HuH-7.5 (cell line): ENCODE measurements around the gene CDH15.
"Not testable (repeated sequence)": the region's sequence is repeated elsewhere in the genome, so short reads cannot be mapped to it uniquely, and the experiment has no call there.

Experiments
- DNase-seq: peaks from one replicate; pipeline ENCODE4 v3.0.0; 2011; ENCODE audit warnings: low spot score

Gene CDH15

GRCh38 chr16:89155851-89156739 is 15.5 kb upstream of the CDH15 start:
- no peak for DNase-seq

DNA sequence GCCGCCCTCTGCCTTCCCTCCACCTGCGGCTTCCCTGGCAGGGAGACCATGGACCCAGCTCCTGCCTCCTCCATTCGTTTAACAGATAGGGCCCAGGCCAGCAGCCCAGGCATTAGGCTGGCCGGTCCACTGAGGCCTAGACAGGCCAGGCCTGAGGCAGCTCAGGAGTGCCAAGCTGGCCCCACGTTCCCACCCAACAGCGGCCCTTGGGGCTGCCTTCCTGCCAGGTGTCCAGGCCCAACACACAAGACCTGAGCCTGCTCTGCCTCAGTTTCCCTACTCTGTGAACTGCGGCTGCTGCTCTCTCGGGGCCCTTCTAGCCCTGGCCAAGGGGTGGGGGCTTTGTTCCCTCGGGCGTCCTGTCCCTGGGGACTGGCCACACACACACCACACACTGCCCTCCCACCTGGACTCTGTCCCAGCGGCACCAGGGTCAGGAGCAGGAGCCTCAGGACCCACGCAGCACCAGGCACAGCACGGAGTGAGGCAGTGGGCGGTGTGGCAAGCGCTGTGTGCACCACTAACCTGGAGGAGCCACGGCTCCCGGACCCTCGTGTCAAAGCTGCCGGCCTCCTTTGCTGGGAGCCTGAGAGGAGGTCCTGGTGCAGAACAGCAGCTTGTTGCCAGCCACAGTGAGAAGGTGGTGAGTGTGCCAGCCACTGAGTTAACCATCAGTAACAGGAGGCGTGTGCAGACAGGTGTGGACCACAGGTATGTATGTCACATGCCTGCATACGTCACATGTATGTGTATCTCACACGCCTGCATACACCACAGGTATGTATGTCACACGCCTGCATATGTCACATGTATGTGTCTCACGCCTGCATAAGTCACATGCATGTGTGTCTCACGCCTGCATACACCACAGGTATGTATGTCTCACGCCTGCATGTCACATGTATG is 14.6 kb upstream of the CDH15 start:
- DNase-seq = no peak

DNA sequence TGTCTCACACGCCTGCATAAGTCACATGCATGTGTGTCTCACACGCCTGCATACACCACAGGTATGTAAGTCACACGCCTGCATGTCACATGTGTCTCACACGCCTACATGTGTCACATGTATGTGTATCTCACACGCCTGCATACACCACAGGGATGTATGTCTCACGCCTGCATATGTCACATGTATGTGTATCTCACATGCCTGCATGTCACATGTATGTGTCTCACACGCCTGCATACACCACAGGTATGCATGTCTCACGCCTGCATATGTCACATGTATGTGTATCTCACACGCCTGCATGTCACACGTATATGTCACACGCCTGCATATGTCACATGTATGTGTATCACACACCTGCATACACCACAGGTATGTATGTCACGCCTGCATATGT is 13.8 kb upstream of the CDH15 start:
- DNase-seq = no peak

- DNase-seq = no peak
Measured at GRCh38 chr16:89159066-89159849, 12.3 kb upstream of the CDH15 start.

- no peak for DNase-seq
Measured at GRCh38 chr16:89159850-89160354, 11.6 kb upstream of the CDH15 start.

GRCh38 chr16:89160977-89161701 is 10.4 kb upstream of the CDH15 start:
- no peak for DNase-seq

DNA sequence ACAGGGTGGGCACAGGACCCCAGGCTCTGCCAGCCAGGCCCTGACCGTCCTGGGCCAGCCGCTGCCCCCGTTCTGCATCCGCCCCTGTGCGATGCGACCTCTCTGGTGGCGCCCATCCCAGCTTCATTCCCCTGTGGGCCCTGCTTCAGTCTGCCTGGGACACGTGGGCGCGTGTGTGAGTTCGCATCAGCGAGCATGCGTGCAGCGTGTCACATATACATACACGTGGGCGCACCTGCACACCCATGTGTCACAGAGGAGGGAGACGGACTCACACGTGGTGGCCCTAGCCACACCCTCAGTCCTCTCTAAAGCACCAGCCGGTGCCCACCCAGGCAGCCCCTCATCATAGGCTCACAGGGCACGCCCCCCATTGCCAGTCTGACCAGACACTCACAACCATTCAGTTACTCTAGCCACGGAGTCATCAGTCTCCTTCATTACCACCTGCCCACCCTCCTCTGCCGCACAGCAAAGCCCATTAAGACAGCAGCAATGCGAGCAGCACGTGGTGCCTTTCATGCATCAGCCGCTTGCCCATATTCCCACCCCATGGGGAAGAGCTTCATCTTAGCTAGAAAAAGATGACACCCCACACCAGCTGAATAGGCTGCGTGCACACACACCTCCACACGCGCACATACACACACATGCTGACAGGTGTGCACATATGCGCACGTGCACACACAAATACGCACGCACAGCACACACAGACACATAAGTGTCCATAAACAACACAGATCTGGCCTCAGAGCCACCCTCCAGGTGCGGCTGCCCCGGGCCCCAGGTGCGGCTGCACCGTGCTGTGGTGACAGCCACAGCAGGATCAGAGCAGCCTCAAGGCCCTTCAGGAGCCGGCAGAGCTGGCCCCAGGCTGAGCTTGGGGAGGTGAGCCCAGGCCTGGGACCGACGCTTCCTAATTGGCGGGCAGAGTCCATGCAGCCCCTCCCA is 9.5 kb upstream of the CDH15 start:
- no peak for DNase-seq

DNA sequence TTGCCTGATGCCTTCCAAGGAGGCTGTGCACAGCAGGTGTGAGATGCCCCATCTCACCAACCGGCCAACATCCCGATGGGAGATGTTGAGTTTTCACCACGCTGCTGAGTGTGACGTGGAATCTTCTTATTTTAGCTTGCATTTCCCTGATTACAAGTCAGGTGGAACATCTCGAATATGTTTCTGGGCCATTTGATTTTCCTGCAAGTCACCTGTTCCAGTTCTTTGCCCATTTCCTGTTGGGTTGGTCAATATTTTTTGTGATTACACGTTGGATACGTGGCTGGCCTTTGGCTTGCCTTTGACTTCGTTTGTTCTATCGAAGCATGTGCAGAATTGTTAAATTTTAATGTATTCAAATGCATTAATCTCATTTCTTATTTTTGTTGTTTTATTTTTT is 8.3 kb upstream of the CDH15 start:
- no peak for DNase-seq

DNA sequence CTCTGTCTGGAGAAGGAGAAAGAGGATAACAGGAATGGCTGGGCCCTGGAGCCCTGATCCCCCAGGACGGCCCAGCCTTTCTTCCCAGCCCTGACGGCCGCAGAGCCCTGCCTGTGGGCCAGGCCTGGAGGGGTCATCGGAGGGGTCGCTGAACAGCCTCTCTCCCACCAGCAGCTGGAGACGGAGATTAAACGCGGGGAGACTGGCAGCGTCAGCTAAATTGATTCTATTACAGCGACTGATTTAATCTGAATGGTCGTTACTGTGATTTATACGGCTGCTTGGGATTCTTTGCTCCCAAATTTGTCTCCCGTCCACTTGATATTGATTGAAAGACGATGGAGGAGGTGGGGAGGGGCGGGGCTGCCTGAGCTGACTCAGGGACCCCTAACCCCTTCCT is 7.1 kb upstream of the CDH15 start:
- no peak for DNase-seq

DNA sequence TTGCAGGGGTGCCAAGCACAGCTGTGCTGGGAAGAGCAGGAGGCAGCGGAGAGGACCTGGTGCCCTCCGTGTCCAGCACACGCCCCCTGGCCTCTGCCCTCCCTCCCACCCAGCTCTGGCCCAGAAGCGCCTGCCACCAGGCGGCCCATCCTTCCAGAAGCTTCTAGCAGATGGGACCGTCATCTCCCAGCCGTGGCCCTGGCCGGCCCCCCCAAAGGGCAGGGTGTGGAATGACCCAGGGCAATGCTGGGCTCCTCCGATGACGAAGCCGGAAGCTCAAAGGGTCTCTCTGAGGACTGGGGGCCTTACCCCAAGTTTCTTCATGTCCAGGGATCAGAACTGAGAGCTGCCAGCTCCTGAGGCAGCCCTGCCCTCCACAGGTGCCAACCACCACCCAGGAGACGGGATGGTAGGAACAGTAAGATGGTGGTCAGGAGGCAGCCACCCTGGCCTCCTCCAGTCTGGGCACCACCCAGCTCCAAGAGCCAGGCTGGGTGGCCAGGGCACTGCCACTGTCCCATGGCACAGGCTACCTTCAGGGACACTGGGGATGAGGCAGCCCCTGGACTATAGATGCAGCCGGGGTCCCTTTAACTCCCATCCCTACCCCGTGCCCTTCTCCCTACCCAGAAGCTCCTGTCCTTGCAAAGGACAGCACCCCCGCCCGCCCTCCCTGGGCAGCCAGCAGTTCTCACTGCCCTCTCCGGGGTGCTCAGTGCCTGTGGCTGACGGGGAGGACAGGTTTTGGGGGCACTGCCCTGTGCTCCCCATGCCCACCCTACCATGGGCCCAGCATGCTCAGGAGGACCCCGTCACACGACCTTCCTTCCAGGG is 6.5 kb upstream of the CDH15 start:
- DNase-seq = no peak

- DNase-seq = not testable (repeated sequence)
Measured at GRCh38 chr16:89165681-89165979, 5.9 kb upstream of the CDH15 start.

GRCh38 chr16:89166696-89167424 is 4.7 kb upstream of the CDH15 start:
- no peak for DNase-seq

- peak; percentile 99 for DNase-seq
Measured at GRCh38 chr16:89167425-89167941, 4.1 kb upstream of the CDH15 start.

- no peak for DNase-seq
Measured at GRCh38 chr16:89168381-89169189, 3.0 kb upstream of the CDH15 start.

GRCh38 chr16:89169778-89170177 is 1.8 kb upstream of the CDH15 start:
- DNase-seq = no peak

DNA sequence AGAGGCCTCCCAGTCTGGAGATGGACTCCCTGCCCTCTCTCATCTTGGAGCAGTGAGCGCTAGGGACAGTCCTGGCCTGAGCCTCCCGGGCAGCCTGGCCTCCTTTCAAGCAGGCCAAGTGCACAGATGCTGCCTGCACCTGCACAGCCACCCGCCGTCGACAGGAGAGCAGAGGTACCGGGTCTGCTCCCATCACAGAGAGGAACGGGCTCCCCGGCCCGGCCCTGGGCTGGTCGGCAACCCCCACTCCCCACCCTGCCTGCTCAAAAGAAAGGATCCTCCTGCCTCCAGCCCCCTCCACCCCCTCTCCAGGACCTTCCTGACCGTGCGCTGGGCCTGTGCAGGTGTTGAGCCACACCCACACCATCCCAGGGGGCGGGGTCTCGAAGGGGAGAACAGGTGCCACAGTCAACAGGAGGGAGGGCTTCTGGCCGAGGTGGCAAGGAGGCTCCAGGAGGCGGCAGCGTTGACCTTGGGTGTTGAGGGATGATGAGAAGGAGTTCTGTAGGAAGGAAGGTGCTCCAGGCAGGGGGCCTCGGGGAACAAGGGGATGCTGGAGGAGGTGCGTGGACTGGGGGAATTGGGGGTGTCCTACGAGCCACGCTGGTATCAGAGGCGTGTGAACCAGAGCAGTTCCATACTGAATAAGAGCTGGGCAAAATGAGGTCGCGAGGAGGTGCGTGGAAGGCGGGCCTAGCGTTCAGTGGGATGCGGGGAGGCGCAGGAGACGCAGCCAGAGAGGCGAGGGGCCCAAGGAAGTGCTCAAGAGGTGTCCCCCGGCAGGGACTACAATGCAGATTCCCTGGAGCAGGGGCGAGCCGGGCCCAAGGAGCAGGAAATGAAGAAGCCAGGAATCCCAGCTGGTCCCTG is 967 bp upstream of the CDH15 start:
- DNase-seq = no peak

DNA sequence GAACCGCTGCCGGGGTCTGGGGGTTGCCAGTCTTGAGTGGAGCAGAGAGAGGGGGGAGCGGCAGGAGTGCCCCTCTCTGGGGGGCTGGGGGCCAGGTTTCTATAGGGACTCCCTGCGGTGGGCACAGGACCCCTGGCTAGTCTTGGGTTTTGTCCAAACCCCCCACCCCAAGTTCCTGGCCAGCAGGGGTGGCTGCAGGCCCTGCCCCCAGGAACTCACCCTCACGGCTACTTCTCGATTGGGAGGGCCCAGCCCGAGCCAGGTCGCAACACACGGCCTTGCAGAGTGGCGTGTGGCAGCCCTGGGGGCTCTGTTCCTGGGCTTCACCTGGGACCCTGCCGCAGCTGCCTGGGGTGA is 601 bp downstream of the CDH15 start:
- DNase-seq = no peak
